ENCODE measurements around the gene DNAI7. TPM values are rescaled to one million over a fixed set of nuclear protein-coding genes. Genes with fewer than 3 reads are reported as not detected.

DNAI7 gene
- total RNA-seq, 1 experiment from 2014 or later: 0.60 TPM

- no peak for DNase-seq (ENCODE audit: low spot score)
Measured at GRCh38 chr12:25106818-25107217, 88.1 kb downstream of the DNAI7 start.

- DNase-seq (ENCODE audit: low spot score): no peak
Measured at GRCh38 chr12:25102402-25102801, 92.6 kb downstream of the DNAI7 start.

- no peak for DNase-seq (ENCODE audit: low spot score)
Measured at GRCh38 chr12:25101092-25101445, 93.9 kb downstream of the DNAI7 start.

GRCh38 chr12:25100194-25101091 lies 94.5 kb downstream of the DNAI7 start:
- DNase-seq (ENCODE audit: low spot score): no peak

- no peak for DNase-seq (ENCODE audit: low spot score)
Measured at GRCh38 chr12:25099010-25099409, 96.0 kb downstream of the DNAI7 start.

- DNase-seq (ENCODE audit: low spot score): peak; percentile 8
Measured at GRCh38 chr12:25089738-25090137, 105.2 kb downstream of the DNAI7 start.

GRCh38 chr12:25087596-25087995 lies 107.4 kb downstream of the DNAI7 start:
- DNase-seq (ENCODE audit: low spot score): no peak

GRCh38 chr12:25084816-25085215 lies 110.1 kb downstream of the DNAI7 start:
- DNase-seq (ENCODE audit: low spot score): no peak

- DNase-seq (ENCODE audit: low spot score): no peak
Measured at GRCh38 chr12:25083211-25083610, 111.7 kb downstream of the DNAI7 start.

GRCh38 chr12:25082628-25083027 lies 112.3 kb downstream of the DNAI7 start:
- no peak for DNase-seq (ENCODE audit: low spot score)

GRCh38 chr12:25079393-25079792 lies 115.6 kb downstream of the DNAI7 start:
- no peak for DNase-seq (ENCODE audit: low spot score)

- DNase-seq (ENCODE audit: low spot score): no peak
Measured at GRCh38 chr12:25074954-25075353, 120.0 kb downstream of the DNAI7 start.

- DNase-seq (ENCODE audit: low spot score): no peak
Measured at GRCh38 chr12:25074113-25074512, 120.8 kb downstream of the DNAI7 start.

GRCh38 chr12:25072906-25073650 lies 121.9 kb downstream of the DNAI7 start:
- no peak for DNase-seq (ENCODE audit: low spot score)

GRCh38 chr12:25071366-25071765 lies 123.6 kb downstream of the DNAI7 start:
- no peak for DNase-seq (ENCODE audit: low spot score)

GRCh38 chr12:25069224-25069623 lies 125.7 kb downstream of the DNAI7 start:
- DNase-seq (ENCODE audit: low spot score): no peak

- no peak for DNase-seq (ENCODE audit: low spot score)
Measured at GRCh38 chr12:25065035-25065434, 129.9 kb downstream of the DNAI7 start.

- DNase-seq (ENCODE audit: low spot score): no peak
Measured at GRCh38 chr12:25063873-25064628, 130.9 kb downstream of the DNAI7 start.

GRCh38 chr12:25058658-25059058 lies 136.3 kb downstream of the DNAI7 start:
- no peak for DNase-seq (ENCODE audit: low spot score)

Data from H4 (cell line).